Stomach (tissue), 9 donors: ENCODE results near the gene BCL11B. TPM values are rescaled to one million over a fixed set of nuclear protein-coding genes. Genes with fewer than 3 reads are reported as not detected.

Experiments used
- DNase-seq, 2 donors: peaks; one replicate each; pipeline versions ENCODE4 v3.0.0 to v3.0.0-alpha.2; 2013 to 2019
- H3K27ac ChIP-seq, 5 donors: fragments of 200-600 bp in 4 of 5; sonication (generic) in 4 of 5; one replicate each; pipeline ENCODE4 v1.5.1; 2013 to 2019; ENCODE audit warnings: mild to moderate bottlenecking in 1 of 5, moderate library complexity in 1 of 5
- H3K27me3 ChIP-seq, 3 donors: fragments of 200-600 bp; sonication (generic); one replicate each; pipeline ENCODE4 v1.5.1; 2017 to 2019; ENCODE audit warnings: mixed run types in 1 of 3
- H3K36me3 ChIP-seq, 4 donors: fragments of 200-600 bp; sonication (generic); 1 replicate in 3 of 4; 2 replicates in 1 of 4; pipeline ENCODE4 v1.5.1; 2016 to 2019
- H3K4me1 ChIP-seq, 4 donors: fragments of 200-600 bp; sonication (generic); one replicate each; pipeline ENCODE4 v1.5.1; 2016 to 2019
- H3K4me3 ChIP-seq, 4 donors: fragments of 200-600 bp; sonication (generic) in 3 of 4; one replicate each; pipeline ENCODE4 v1.5.1; 2016 to 2019; ENCODE audit warnings: mild to moderate bottlenecking in 1 of 4
- H3K9me3 ChIP-seq, 4 donors: fragments of 200-600 bp; sonication (generic); one replicate each; pipeline ENCODE4 v1.5.1; 2016 to 2019
- CTCF ChIP-seq, 7 experiments: fragments of 450-650 bp in 4 of 7; fragments of 200-600 bp in 3 of 7; sonication (generic) in 3 of 7; IDR thresholded peaks; one replicate each; pipeline ENCODE4 v1.5.1; 2016 to 2019; ENCODE audit warnings: antibody characterized with exemption in 7 of 7, control low read depth in 2 of 7, mild to moderate bottlenecking in 1 of 7
- EP300 ChIP-seq: sonication (generic); formaldehyde crosslinking; IDR thresholded peaks from one replicate; pipeline ENCODE4 v1.6.1; 2017; ENCODE audit warnings: antibody characterized with exemption
- POLR2A ChIP-seq, 4 donors: fragments of 450-650 bp; IDR thresholded peaks; one replicate each; pipeline ENCODE4 v1.6.1; 2016; ENCODE audit warnings: antibody characterized with exemption in 4 of 4, control low read depth in 2 of 4, mild to moderate bottlenecking in 1 of 4, moderate library complexity in 1 of 4
- POLR2AphosphoS5 ChIP-seq, 3 donors: sonication (generic); formaldehyde crosslinking; IDR thresholded peaks; one replicate each; pipeline ENCODE4 v1.6.1; 2016; ENCODE audit warnings: antibody characterized with exemption in 3 of 3
- WGBS, 5 donors: extraction: QIAGEN DNeasy Blood & Tissue Kit in 3 of 5; methylation state at CpG; one replicate each; pipeline versions ENCODE4 v1.1.5 to v1.1.7; 2013 to 2018; 5-methylcytosine and 5-hydroxymethylcytosine counted together
- intact Hi-C: fragments of 100-400 bp; cut with DNase I; formaldehyde crosslinking; loops from one replicate; pipeline ENCODE4 v1.15.1; 2023; ENCODE audit warnings: low total_unique reads
- polyA plus RNA-seq, 3 donors: library from polyadenylated mRNA; stranded (reverse); fragments of 200-250 nt; gene quantifications; one replicate each; pipeline ENCODE4 v1.2.3, GENCODE V29; 2013
- total RNA-seq, 5 donors: library from RNA; depleted of rRNA; stranded (reverse); fragments of >200 nt; gene quantifications; one replicate each; pipeline versions ENCODE4 v1.1.0 to v1.2.3, GENCODE V29; 2014 to 2016
- donor health status: healthy with polysubstance abuse.
- donor health status: Bipolar disorder and iron deficiency.
- donor health status: healthy.

BCL11B gene
- total and polyA plus RNA-seq, 8 donors: 0.15 to 9.6 (median 1.3) TPM; not detected in 1

- no peak for TF ChIP-seq POLR2A (IDR thresholded peaks at IDR 0.05)
- no peak for TF ChIP-seq POLR2AphosphoS5 (IDR thresholded peaks at IDR 0.05)
- no peak for TF ChIP-seq CTCF (IDR thresholded peaks at IDR 0.05)
- no peak for TF ChIP-seq EP300
- intact Hi-C loops: no loop called here
- no peak for DNase-seq
- no peaks in the 10 kb centered on the region for H3K36me3 ChIP-seq
- H3K4me1 ChIP-seq: no peaks in the 10 kb centered on the region
- WGBS, 5 donors: 66 to 75% (median 72%) methylated on average over 16 to 18 of the region's 18 CpGs
- H3K27ac ChIP-seq: no peak overlapping the region
- H3K4me3 ChIP-seq: no peak overlapping the region
- H3K27me3 ChIP-seq: peaks cover 0 to 73% (median 8%) of the 10 kb centered on the region in 3 donors
- H3K9me3 ChIP-seq: no peaks in the 10 kb centered on the region
These were observed 12.4 kb upstream of the BCL11B start for GRCh38 chr14:99284254-99285004.

DNA sequence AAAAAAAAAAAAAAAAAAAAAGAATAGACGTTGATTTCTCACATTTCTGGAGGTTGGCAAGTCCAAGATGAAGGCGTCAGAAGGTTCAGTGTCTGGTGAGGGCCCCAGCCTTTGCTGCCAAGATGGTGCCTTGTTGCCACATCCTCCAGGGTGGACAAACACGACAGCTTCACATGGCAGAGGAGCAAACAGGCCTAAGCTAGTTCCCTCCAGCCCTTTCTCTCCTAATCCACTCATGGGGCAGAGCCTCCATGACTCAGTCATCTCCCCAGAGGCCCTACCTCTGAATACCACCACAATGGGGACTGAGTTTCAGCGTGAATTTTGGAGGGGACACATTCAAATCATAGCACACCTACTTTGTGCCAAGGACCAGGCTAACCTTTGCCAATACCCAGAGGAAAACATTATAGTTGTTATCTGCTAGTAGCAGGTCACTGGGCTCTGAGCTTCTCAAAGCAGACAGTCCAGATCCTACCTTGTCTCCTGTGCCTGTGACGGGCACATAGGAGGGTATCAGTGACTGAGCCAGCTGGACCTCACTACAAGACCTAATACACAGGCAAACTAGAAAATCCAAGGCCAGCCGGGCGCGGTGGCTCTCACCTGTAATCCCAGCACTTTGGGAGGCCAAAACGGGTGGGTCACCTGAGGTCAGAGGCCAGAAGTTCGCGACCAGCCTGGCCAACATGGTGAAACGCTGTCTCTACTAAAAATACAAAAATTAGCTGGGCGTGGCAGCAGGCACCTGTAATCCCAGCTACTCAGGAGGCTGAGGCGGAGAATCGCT, 10.5 kb upstream of the BCL11B start:
- no peak for TF ChIP-seq POLR2A (IDR thresholded peaks at IDR 0.05)
- no peak for TF ChIP-seq POLR2AphosphoS5 (IDR thresholded peaks at IDR 0.05)
- TF ChIP-seq CTCF (IDR thresholded peaks at IDR 0.05): no peak
- TF ChIP-seq EP300: no peak
- Histone ChIP-seq H3K36me3 (no peaks in the 10 kb centered on the region), H3K4me3 (no peak overlapping the region), H3K27me3 (peaks cover 0 to 88% (median 8%) of the 10 kb centered on the region in 3 donors), H3K4me1 (no peaks in the 10 kb centered on the region), H3K9me3 (no peaks in the 10 kb centered on the region), H3K27ac (no peak overlapping the region)
- intact Hi-C loops: no loop called here
- no peak for DNase-seq
- WGBS, 5 donors: 80 to 87% (median 84%) methylated on average over 15 of the region's 15 CpGs

GRCh38 chr14:99281396-99281795, 9.4 kb upstream of the BCL11B start:
- DNase-seq: no peak
- no peak overlapping the region for H3K27ac ChIP-seq
- H3K27me3 ChIP-seq: peaks cover 0 to 91% (median 8%) of the 10 kb centered on the region in 3 donors
- intact Hi-C loops: no loop called here
- TF ChIP-seq POLR2AphosphoS5 (IDR thresholded peaks at IDR 0.05): no peak
- no peak for TF ChIP-seq CTCF (IDR thresholded peaks at IDR 0.05)
- TF ChIP-seq EP300: no peak
- WGBS, 5 donors: 54 to 79% (median 68%) methylated on average over 11 of the region's 11 CpGs
- H3K9me3 ChIP-seq: no peaks in the 10 kb centered on the region
- no peaks in the 10 kb centered on the region for H3K36me3 ChIP-seq
- no peaks in the 10 kb centered on the region for H3K4me1 ChIP-seq
- no peak overlapping the region for H3K4me3 ChIP-seq

DNA sequence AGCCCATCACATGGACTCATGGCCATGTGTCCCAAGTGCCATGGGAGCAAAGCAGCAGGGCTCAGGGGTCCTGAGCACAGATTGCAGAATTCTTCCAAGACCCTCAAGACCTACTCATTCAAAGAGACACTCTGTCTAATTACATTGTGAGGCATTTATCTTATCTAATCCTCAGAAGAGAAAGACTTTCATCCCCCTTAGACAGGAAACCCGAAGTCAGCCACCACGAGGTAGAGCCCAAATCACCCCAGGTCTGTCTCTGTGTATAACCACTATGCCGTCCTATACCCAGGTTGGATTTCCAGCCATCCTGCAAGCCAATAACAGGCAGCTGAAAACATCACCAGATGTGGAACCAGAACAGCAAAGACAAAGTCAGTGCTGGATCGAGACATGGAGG, 8.9 kb upstream of the BCL11B start:
- intact Hi-C loops: no loop called here
- peaks cover 0 to 91% (median 8%) of the 10 kb centered on the region in 3 donors for H3K27me3 ChIP-seq
- TF ChIP-seq POLR2AphosphoS5 (IDR thresholded peaks at IDR 0.05) (no peak), CTCF (IDR thresholded peaks at IDR 0.05) (no peak), POLR2A (IDR thresholded peaks at IDR 0.05) (no peak), EP300 (no peak)
- no peaks in the 10 kb centered on the region for H3K4me1 ChIP-seq
- 42 to 52% (median 51%) methylated on average over 4 of the region's 4 CpGs for WGBS, 5 donors
- no peaks in the 10 kb centered on the region for H3K9me3 ChIP-seq
- no peak for DNase-seq
- H3K36me3 ChIP-seq: no peaks in the 10 kb centered on the region
- no peak overlapping the region for H3K4me3 ChIP-seq
- no peak overlapping the region for H3K27ac ChIP-seq
